Smooth muscle cell (in vitro differentiated cells): Measurements from ENCODE around the gene LIPC. TPM values are rescaled to one million over a fixed set of nuclear protein-coding genes. Genes with fewer than 3 reads are reported as not detected.

Experiments
- DNase-seq: peaks from one replicate; lab custom pipeline; 2025; ENCODE audit not compliant: unreplicated experiment; lab: John Stamatoyannopoulos, UW
- H2AFZ ChIP-seq: fragments of 200-600 bp; sonication (generic); 2 replicates; pipeline ENCODE4 v1.6.0; 2016; ENCODE audit warnings: antibody characterized with exemption, low read depth, mild to moderate bottlenecking
- H3F3A ChIP-seq: fragments of 200-600 bp; sonication (generic); 2 replicates; pipeline ENCODE4 v1.6.0; 2017; ENCODE audit warnings: antibody characterized with exemption, low read depth
- H3K27ac ChIP-seq: fragments of 200-600 bp; sonication (generic); 2 replicates; pipeline ENCODE4 v1.5.1; 2016; ENCODE audit warnings: low read depth, mild to moderate bottlenecking
- H3K27me3 ChIP-seq: fragments of 200-600 bp; sonication (generic); 2 replicates; pipeline ENCODE4 v1.6.1; 2016; ENCODE audit warnings: low read depth, mild to moderate bottlenecking
- H3K36me3 ChIP-seq: fragments of 200-600 bp; sonication (generic); 2 replicates; pipeline ENCODE4 v1.5.1; 2016; ENCODE audit warnings: low read depth
- H3K4me1 ChIP-seq: fragments of 200-600 bp; sonication (generic); 2 replicates; pipeline ENCODE4 v1.5.1; 2016; ENCODE audit warnings: low read depth
- H3K4me2 ChIP-seq: fragments of 200-600 bp; sonication (generic); 2 replicates; pipeline ENCODE4 v1.6.0; 2016; ENCODE audit warnings: mild to moderate bottlenecking
- H3K4me3 ChIP-seq: fragments of 200-600 bp; sonication (generic); 2 replicates; pipeline ENCODE4 v1.5.1; 2016; ENCODE audit warnings: mild to moderate bottlenecking
- H3K79me2 ChIP-seq: fragments of 200-600 bp; sonication (generic); 2 replicates; pipeline ENCODE4 v1.6.0; 2016; ENCODE audit warnings: low read depth, mild to moderate bottlenecking
- H3K9ac ChIP-seq: fragments of 200-600 bp; sonication (generic); 2 replicates; pipeline ENCODE4 v1.6.0; 2016; ENCODE audit warnings: low read depth
- H3K9me3 ChIP-seq: fragments of 200-600 bp; sonication (generic); replicated peaks from 2 replicates; pipeline ENCODE4 v1.5.1; 2016; ENCODE audit warnings: low read depth
- H4K20me1 ChIP-seq: fragments of 200-600 bp; sonication (generic); 2 replicates; pipeline ENCODE4 v1.6.0; 2016; ENCODE audit warnings: low read depth
- CTCF ChIP-seq: fragments of 200-600 bp; sonication (generic); IDR thresholded peaks from 2 replicates; pipeline ENCODE4 v1.5.1; 2017; ENCODE audit warnings: borderline replicate concordance, mild to moderate bottlenecking, antibody characterized with exemption; ENCODE audit not compliant: insufficient read depth, poor library complexity, severe bottlenecking
- WGBS: methylation state at CpG from one replicate; pipeline ENCODE4 v1.1.7; 2016; ENCODE audit warnings: low lambda C conversion rate; 5-methylcytosine and 5-hydroxymethylcytosine counted together
- polyA plus RNA-seq: library from polyadenylated mRNA; unstranded; fragments of >200 nt; fragmentation: Nextera tagmentation; extraction: Ambion mirVana; gene quantifications from 2 replicates; pipeline ENCODE4 v1.2.1, GENCODE V29; 2016
- total RNA-seq: library from RNA; depleted of rRNA; stranded (reverse); fragments of >200 nt; gene quantifications from 2 replicates; pipeline ENCODE4 v1.2.3, GENCODE V29; 2014

The LIPC gene
- total and polyA plus RNA-seq, 2 experiments from 2014 or later = not detected

DNA sequence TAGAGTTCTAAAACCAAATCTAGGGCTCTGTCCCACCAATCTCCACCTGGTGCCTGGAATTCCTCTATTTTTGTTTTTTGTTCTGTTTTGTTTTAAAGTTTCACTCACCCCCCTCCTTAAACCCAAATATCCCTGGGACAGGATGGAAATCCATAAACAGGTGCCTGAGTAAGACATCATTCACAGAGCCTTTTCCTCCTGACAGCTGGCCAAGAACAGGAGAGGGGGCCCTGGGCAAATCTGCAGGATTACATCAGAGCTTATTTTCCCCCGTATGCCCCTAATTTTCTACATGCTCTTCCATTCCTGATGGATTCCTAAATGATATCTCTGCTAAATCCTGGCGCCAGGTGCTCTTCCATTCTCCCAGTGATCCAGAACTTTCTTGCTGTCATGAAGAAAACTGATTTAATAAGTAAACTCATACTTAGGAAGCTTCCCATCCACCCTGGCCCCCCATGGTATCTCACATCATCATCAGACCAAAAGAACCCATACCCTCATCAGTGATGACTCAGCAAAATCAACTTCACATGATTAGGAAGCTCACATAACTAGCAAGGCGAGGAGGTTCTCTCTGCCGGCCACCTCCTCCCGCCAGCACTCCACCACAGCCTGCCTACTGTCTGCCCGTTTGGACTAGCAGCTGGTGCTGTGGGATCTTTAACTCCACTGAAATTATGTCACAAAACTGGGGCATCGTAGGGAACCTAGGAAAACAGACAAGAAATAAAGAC, 61.0 kb downstream of the LIPC start:
- Histone ChIP-seq H3K27ac (no peak overlapping the region), H3K4me2 (no peak overlapping the region), H2AFZ (no peak overlapping the region), H3K27me3 (no peaks in the 10 kb centered on the region), H3K4me1 (no peaks in the 10 kb centered on the region), H3K9me3 (no peaks in the 10 kb centered on the region), H3K9ac (no peak overlapping the region), H3K79me2 (no peaks in the 10 kb centered on the region), H3K4me3 (no peak overlapping the region), H4K20me1 (no peaks in the 10 kb centered on the region), H3K36me3 (no peaks in the 10 kb centered on the region), H3F3A (peaks cover 8% of the 10 kb centered on the region)
- DNase-seq = no peak
- WGBS = 64% methylated on average over 7 of the region's 7 CpGs
- no peak for TF ChIP-seq CTCF

GRCh38 chr15:58494567-58494966, 62.8 kb downstream of the LIPC start:
- Histone ChIP-seq H3K36me3 (no peaks in the 10 kb centered on the region), H3K4me2 (no peak overlapping the region), H3K27ac (no peak overlapping the region), H4K20me1 (no peaks in the 10 kb centered on the region), H2AFZ (no peak overlapping the region), H3F3A (peaks cover 14% of the 10 kb centered on the region), H3K27me3 (no peaks in the 10 kb centered on the region), H3K4me1 (no peaks in the 10 kb centered on the region), H3K9ac (no peak overlapping the region), H3K9me3 (no peaks in the 10 kb centered on the region), H3K79me2 (no peaks in the 10 kb centered on the region), H3K4me3 (no peak overlapping the region)
- DNase-seq = no peak
- no peak for TF ChIP-seq CTCF
- WGBS = 96% methylated on average over 1 of the region's 1 CpG

DNA sequence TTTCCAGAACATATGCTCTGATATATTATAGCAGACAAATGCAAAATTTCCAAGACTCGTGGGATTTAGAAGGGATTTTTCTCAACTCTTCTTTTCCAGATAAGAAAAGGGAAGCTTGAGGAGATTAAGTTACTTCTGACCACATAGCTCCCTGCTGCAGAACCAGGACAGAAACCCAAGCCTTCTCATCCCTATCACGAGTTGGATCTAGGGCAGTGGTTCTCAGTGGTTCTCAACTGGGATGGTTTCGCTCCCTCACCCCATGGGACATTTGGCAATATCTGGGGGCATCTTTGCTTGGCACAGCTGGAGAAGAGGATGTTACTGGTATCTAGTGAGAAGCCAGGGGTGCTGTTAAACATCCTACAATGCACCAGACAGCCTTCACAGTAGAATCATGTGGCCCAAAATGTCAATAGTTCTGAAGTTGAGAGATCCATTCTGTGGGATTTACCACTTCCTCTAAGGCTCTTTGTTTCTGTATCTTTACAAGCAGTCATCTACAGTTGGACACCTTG, 64.2 kb downstream of the LIPC start:
- H3K4me3 ChIP-seq = no peak overlapping the region
- peak overlapping the region; percentile 23 for H3K4me2 ChIP-seq
- DNase-seq = no peak
- no peaks in the 10 kb centered on the region for H3K4me1 ChIP-seq
- no peaks in the 10 kb centered on the region for H3K9me3 ChIP-seq
- H4K20me1 ChIP-seq = no peaks in the 10 kb centered on the region
- 37% methylated on average over 3 of the region's 3 CpGs for WGBS
- H3K79me2 ChIP-seq = no peaks in the 10 kb centered on the region
- H3K36me3 ChIP-seq = no peaks in the 10 kb centered on the region
- peaks cover 18% of the 10 kb centered on the region for H3F3A ChIP-seq
- no peak overlapping the region for H3K9ac ChIP-seq
- H2AFZ ChIP-seq = no peak overlapping the region
- no peak for TF ChIP-seq CTCF
- H3K27ac ChIP-seq = peak overlapping the region; percentile 26
- no peaks in the 10 kb centered on the region for H3K27me3 ChIP-seq
